Natural killer cell (primary cell): ENCODE results near the gene WDR5. TPM values are rescaled to one million over a fixed set of nuclear protein-coding genes. Genes with fewer than 3 reads are reported as not detected.

Source experiments
- ATAC-seq, 3 donors: fragments of 150-1000 bp in 2 of 3; fragments of 200-7000 bp in 1 of 3; cut with Tn5 transposase; 1 replicate in 1 of 3; 2 replicates in 2 of 3; pipeline ENCODE4 v1.10.0; 2021; ENCODE audit warnings: mild to moderate bottlenecking in 2 of 3, moderate library complexity in 2 of 3
- DNase-seq, 2 donors: peaks; one replicate each; pipeline versions ENCODE4 v3.0.0 to v3.0.0-alpha.2; 2013 to 2021; ENCODE audit warnings: mixed read lengths in 1 of 2
- H3K27ac ChIP-seq: one replicate; pipeline ENCODE4 v1.5.1; 2013; ENCODE audit warnings: mild to moderate bottlenecking, low read length
- H3K27me3 ChIP-seq: one replicate; pipeline ENCODE4 v1.6.1; 2013; ENCODE audit warnings: low read length; ENCODE audit not compliant: control insufficient read depth, insufficient read depth
- H3K36me3 ChIP-seq: one replicate; pipeline ENCODE4 v1.6.1; 2013; ENCODE audit warnings: low read length; ENCODE audit not compliant: control insufficient read depth, insufficient read depth
- H3K4me1 ChIP-seq: one replicate; pipeline ENCODE4 v1.6.1; 2013; ENCODE audit warnings: low read length; ENCODE audit not compliant: control insufficient read depth, insufficient read depth
- H3K4me3 ChIP-seq: one replicate; pipeline ENCODE4 v1.5.1; 2013; ENCODE audit warnings: low read length
- H3K9me3 ChIP-seq: one replicate; pipeline ENCODE4 v1.6.1; 2013; ENCODE audit warnings: low read length; ENCODE audit not compliant: control insufficient read depth, insufficient read depth
- H3K27ac Mint-ChIP-seq, 2 donors: one replicate each; pipeline ENCODE4 v1.8.0; 2022; ENCODE audit warnings: mild to moderate bottlenecking in 2 of 2, mixed read lengths in 2 of 2, moderate library complexity in 1 of 2
- H3K27me3 Mint-ChIP-seq, 2 donors: one replicate each; pipeline ENCODE4 v1.8.0; 2022; ENCODE audit warnings: low read depth in 2 of 2, mixed read lengths in 2 of 2
- H3K36me3 Mint-ChIP-seq: one replicate; pipeline ENCODE4 v1.8.0; 2022; ENCODE audit warnings: mixed read lengths
- H3K4me1 Mint-ChIP-seq, 2 donors: one replicate each; pipeline ENCODE4 v1.8.0; 2022; ENCODE audit warnings: mixed read lengths in 2 of 2
- H3K4me3 Mint-ChIP-seq: one replicate; pipeline ENCODE4 v1.8.0; 2022; ENCODE audit warnings: mild to moderate bottlenecking, moderate library complexity, mixed read lengths
- H3K9me3 Mint-ChIP-seq, 2 donors: one replicate each; pipeline ENCODE4 v1.8.0; 2022; ENCODE audit warnings: mixed read lengths in 2 of 2
- WGBS: methylation state at CpG from one replicate; pipeline ENCODE4 v1.1.7; 2013; ENCODE audit warnings: missing lambda C conversion rate; ENCODE audit not compliant: insufficient coverage; 5-methylcytosine and 5-hydroxymethylcytosine counted together
- intact Hi-C: fragments of 100-400 bp; cut with micrococcal nuclease; formaldehyde crosslinking; loops from one replicate; pipeline ENCODE4 v1.14.2; 2022
- total RNA-seq, 4 donors: library from RNA; stranded (reverse); fragments of 120-200 nt in 1 of 4; gene quantifications; one replicate each; pipeline versions ENCODE4 v1.2.3 to v1.2.4, GENCODE V29; 2013 to 2022
- TF ChIP-seq, protein P1 (sequence below): fragments of 200-600 bp; IDR thresholded peaks from one replicate; pipeline ENCODE4 v1.8.0; 2022; ENCODE audit warnings: antibody characterized with exemption

Gene WDR5
- total RNA-seq, 3 donors from 2014 or later (not counting 1 experiment from before 2014, with no cell fraction given): 12.9 to 18.6 (median 15.9) TPM

DNA sequence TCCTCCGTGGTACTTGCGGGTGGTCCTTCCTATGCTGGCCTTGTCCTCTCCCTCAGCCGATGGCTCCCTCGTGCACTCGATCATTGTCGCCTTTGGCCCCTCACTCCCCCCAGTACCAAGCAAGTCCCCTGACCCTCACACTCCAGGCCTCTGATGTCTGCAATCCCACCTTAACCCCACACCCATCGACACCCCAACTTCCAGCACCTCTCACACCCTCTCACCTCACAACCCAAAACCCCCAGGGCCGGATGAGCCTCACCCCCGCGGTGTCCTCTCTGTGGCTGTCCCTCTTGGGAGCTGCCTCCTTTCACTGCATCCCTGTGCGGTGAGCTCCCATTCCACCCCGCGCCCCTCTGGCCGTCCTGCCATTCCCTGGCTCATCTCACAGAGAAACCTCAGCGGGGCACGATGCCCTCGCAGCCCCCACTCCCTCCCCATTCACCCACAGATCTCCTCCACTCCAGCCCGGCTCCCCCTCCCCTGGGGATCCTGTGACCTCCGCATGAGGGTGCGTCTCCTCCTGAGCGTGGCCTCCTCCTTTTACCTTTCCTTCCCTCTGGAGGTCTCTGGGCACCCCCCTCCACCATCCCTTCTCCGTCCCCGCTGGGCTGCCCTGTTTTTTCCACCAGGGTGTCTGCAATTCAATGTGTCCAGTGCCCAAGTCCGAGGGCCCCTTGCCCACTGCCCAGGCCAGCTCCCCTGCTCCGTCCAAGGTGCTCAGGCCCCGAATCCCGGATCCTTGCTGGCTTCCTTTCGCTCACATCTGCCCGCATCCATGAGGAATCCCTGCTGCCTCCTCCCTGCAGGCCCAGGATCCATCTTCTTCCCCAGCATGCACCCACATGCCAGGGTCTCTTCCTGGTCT lies 44.3 kb downstream of the WDR5 start:
- peak overlapping the region in 1 of 2 donors; percentile 39 for H3K27ac Mint-ChIP-seq
- H3K36me3 Mint-ChIP-seq: no peaks in the 10 kb centered on the region
- H3K4me3 ChIP-seq: no peak overlapping the region
- H3K4me1 ChIP-seq: peaks cover 43% of the 10 kb centered on the region
- H3K27me3 ChIP-seq: no peaks in the 10 kb centered on the region
- TF ChIP-seq, protein P1, sequence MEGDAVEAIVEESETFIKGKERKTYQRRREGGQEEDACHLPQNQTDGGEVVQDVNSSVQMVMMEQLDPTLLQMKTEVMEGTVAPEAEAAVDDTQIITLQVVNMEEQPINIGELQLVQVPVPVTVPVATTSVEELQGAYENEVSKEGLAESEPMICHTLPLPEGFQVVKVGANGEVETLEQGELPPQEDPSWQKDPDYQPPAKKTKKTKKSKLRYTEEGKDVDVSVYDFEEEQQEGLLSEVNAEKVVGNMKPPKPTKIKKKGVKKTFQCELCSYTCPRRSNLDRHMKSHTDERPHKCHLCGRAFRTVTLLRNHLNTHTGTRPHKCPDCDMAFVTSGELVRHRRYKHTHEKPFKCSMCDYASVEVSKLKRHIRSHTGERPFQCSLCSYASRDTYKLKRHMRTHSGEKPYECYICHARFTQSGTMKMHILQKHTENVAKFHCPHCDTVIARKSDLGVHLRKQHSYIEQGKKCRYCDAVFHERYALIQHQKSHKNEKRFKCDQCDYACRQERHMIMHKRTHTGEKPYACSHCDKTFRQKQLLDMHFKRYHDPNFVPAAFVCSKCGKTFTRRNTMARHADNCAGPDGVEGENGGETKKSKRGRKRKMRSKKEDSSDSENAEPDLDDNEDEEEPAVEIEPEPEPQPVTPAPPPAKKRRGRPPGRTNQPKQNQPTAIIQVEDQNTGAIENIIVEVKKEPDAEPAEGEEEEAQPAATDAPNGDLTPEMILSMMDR: no peak
- DNase-seq (peak in 1 of 2 donors; percentile 15), ATAC-seq (no peak)
- intact Hi-C loops: loop anchor here (10.0 kb wide), 1 partner anchor 115 kb away; no protein-coding TSS in a partner anchor
- H3K36me3 ChIP-seq: no peaks in the 10 kb centered on the region
- peak overlapping the region; percentile 38 for H3K4me3 Mint-ChIP-seq
- peaks cover 0 to 21% of the 10 kb centered on the region in 2 donors for H3K27me3 Mint-ChIP-seq
- peaks cover 3 to 7% of the 10 kb centered on the region in 2 donors for H3K9me3 Mint-ChIP-seq
- H3K4me1 Mint-ChIP-seq: peaks cover 34 to 42% of the 10 kb centered on the region in 2 donors
- 81% methylated on average over 29 of the region's 29 CpGs for WGBS
- no peak overlapping the region for H3K27ac ChIP-seq
- H3K9me3 ChIP-seq: no peaks in the 10 kb centered on the region

DNA sequence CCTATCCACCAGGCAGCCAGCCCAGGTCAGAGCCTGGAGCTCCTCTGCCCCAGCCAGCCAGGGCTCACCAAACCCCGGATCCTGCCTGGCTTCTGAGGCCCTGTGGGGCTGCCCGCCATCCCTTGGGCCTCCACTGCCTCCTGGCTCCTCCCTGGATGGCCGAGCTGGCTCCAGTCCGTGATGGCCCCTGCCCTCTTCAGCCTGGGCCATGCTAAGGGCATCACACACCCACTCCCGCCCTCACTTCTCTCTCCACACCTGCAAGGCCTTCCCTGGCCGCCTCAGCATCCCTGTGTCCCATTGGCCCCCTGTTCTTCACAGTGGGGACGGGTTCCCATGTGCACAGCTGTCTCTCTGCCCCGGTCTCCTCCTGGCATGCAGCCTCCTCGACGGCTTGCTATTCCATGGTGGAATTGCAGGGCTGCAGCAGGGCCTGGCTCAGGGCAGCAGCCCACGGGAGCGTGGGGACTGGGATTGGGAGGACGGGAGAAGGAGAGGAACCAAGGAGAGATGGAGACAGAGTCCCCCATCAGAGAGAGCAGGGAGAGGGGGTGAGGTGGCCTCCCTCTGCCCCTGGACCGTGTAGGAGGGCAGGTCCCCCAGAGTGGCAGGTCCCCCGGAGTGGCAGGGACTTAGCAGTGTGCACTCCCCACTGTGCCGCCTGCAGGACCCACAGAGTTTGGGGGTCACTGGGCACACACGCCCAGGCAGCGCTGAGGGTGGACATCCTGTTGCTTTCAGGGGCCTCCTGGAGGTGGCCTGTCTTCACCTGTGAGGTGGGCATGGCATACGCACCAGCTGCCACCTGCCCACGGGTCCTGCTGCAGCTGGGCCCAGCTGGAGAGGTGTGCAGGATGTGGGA lies 45.1 kb downstream of the WDR5 start:
- intact Hi-C loops: no loop called here
- ATAC-seq (peak in 1 of 3 donors; percentile 12), DNase-seq (peak in 1 of 2 donors; percentile 14)
- Mint-ChIP-seq H3K4me3 (peak overlapping the region; percentile 80), H3K27me3 (peaks cover 0 to 21% of the 10 kb centered on the region in 2 donors), H3K36me3 (no peaks in the 10 kb centered on the region), H3K27ac (peak overlapping the region in 1 of 2 donors; percentile 86), H3K9me3 (peaks cover 3 to 7% of the 10 kb centered on the region in 2 donors), H3K4me1 (peaks cover 41 to 50% of the 10 kb centered on the region in 2 donors)
- Histone ChIP-seq H3K36me3 (no peaks in the 10 kb centered on the region), H3K27me3 (no peaks in the 10 kb centered on the region), H3K4me1 (peaks cover 50% of the 10 kb centered on the region), H3K9me3 (no peaks in the 10 kb centered on the region), H3K4me3 (no peak overlapping the region), H3K27ac (no peak overlapping the region)
- TF ChIP-seq, protein P1: no peak
- WGBS: 84% methylated on average over 20 of the region's 20 CpGs

DNA sequence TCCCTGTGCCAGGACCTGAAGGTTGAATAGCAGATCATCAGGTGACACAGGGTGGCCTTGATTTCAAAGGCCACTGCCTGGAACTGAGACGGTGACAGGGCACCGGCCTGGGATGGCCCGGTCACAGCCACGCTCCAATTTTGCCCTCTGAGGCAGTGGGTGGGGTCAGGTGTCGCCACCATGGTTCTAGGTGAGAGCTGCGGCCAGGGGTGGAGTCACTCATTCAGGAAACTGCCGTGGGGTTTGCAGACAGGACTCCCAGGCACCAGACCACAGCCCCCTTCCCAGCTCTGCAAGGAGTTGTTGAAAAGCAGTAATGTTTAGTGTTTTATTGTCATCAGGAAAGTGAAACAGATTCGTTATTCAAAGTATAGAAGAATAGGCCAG lies 45.8 kb downstream of the WDR5 start:
- Histone ChIP-seq H3K4me3 (no peak overlapping the region), H3K36me3 (no peaks in the 10 kb centered on the region), H3K27me3 (no peaks in the 10 kb centered on the region), H3K9me3 (no peaks in the 10 kb centered on the region), H3K4me1 (peaks cover 50% of the 10 kb centered on the region), H3K27ac (no peak overlapping the region)
- Mint-ChIP-seq H3K4me1 (peaks cover 42 to 56% of the 10 kb centered on the region in 2 donors), H3K27ac (peak overlapping the region; percentile 50 to 86), H3K27me3 (peaks cover 0 to 24% of the 10 kb centered on the region in 2 donors), H3K36me3 (no peaks in the 10 kb centered on the region), H3K4me3 (peak overlapping the region; percentile 80), H3K9me3 (peaks cover 3 to 7% of the 10 kb centered on the region in 2 donors)
- ATAC-seq: peak; percentile 3 to 45 (median 24)
- intact Hi-C loops: no loop called here
- DNase-seq: peak; percentile 24 to 39
- TF ChIP-seq, protein P1: no peak
- WGBS: 15% methylated on average over 8 of the region's 8 CpGs
